Measurements from ENCODE around the gene CDH23.

GRCh38 chr10:71529207-71529827 lies 132.6 kb downstream of the CDH23 start:
- TF ChIP-seq CTCF (IDR thresholded peaks at IDR 0.05) (no peak), POLR2A (IDR thresholded peaks at IDR 0.05) (no peak)
